Activated naive CD4-positive, alpha-beta T cell treated with Interleukin-2 at 50 U/mL for 16 hours (primary cell): ENCODE data around the gene NPR3.
"Not testable (repeated sequence)": the region's sequence is repeated elsewhere in the genome, so short reads cannot be mapped to it uniquely, and the experiment has no call there.

Source experiments
- DNase-seq: peaks from one replicate; pipeline ENCODE4 v3.0.0-alpha.2; 2020

NPR3 gene

GRCh38 chr5:32769711-32770110 lies 58.6 kb downstream of the NPR3 start:
- no peak for DNase-seq

- DNase-seq, result no peak
Observed at GRCh38 chr5:32770444-32770843, 59.3 kb downstream of the NPR3 start.

GRCh38 chr5:32771037-32771436 lies 59.9 kb downstream of the NPR3 start:
- no peak for DNase-seq

- DNase-seq, result no peak
Observed at GRCh38 chr5:32773944-32774343, 62.8 kb downstream of the NPR3 start.

- no peak for DNase-seq
Observed at GRCh38 chr5:32776200-32776599, 65.1 kb downstream of the NPR3 start.

GRCh38 chr5:32777222-32777621 lies 66.1 kb downstream of the NPR3 start:
- no peak for DNase-seq

- DNase-seq, result no peak
Observed at GRCh38 chr5:32777733-32778132, 66.6 kb downstream of the NPR3 start.

GRCh38 chr5:32778403-32778802 lies 67.3 kb downstream of the NPR3 start:
- no peak for DNase-seq

- DNase-seq, result no peak
Observed at GRCh38 chr5:32779754-32780415, 68.8 kb downstream of the NPR3 start.

- DNase-seq, result no peak
Observed at GRCh38 chr5:32780508-32780919, 69.4 kb downstream of the NPR3 start.

GRCh38 chr5:32783661-32784060 lies 72.5 kb downstream of the NPR3 start:
- no peak for DNase-seq

- no peak for DNase-seq
Observed at GRCh38 chr5:32785611-32786254, 74.6 kb downstream of the NPR3 start.

GRCh38 chr5:32786311-32786710 lies 75.2 kb downstream of the NPR3 start:
- DNase-seq, result no peak

GRCh38 chr5:32790411-32790951 lies 79.4 kb downstream of the NPR3 start:
- no peak for DNase-seq

GRCh38 chr5:32791536-32792243 lies 80.6 kb downstream of the NPR3 start:
- DNase-seq, result no peak

GRCh38 chr5:32794086-32794485 lies 83.0 kb downstream of the NPR3 start:
- DNase-seq, result no peak

- DNase-seq, result no peak
Observed at GRCh38 chr5:32802764-32803163, 91.6 kb downstream of the NPR3 start.

- DNase-seq, result no peak
Observed at GRCh38 chr5:32803656-32804055, 92.5 kb downstream of the NPR3 start.

GRCh38 chr5:32805462-32805861 lies 94.3 kb downstream of the NPR3 start:
- DNase-seq, result not testable (repeated sequence)

- no peak for DNase-seq
Observed at GRCh38 chr5:32805971-32806638, 95.0 kb downstream of the NPR3 start.

- DNase-seq, result no peak
Observed at GRCh38 chr5:32808783-32809182, 97.7 kb downstream of the NPR3 start.

- no peak for DNase-seq
Observed at GRCh38 chr5:32810804-32811203, 99.7 kb downstream of the NPR3 start.

GRCh38 chr5:32812399-32812798 lies 101.3 kb downstream of the NPR3 start:
- DNase-seq, result no peak
